Stimulated activated CD4-positive, alpha-beta T cell treated with anti-CD3 and anti-CD28 coated beads, Interleukin-1b, Interleukin-23, amount 100 ng/mL, for 48 hours (primary cell): Measurements from ENCODE around the gene IL36B.

Experiments used
- DNase-seq: peaks from one replicate; pipeline ENCODE4 v3.0.0-alpha.2; 2020

The IL36B gene

GRCh38 chr2:113005030-113005509 lies 47.6 kb downstream of the IL36B start, which contains the start of gene IL36A:
TSS of gene IL36A (plus strand) at chr2:113005459. CDS start at chr2:113005872, 413 bp downstream.
- no peak for DNase-seq

- no peak for DNase-seq
Observed at GRCh38 chr2:113002677-113003076, 50.0 kb downstream of the IL36B start.

- DNase-seq: no peak
Observed at GRCh38 chr2:113000436-113000835, 52.2 kb downstream of the IL36B start.

DNA sequence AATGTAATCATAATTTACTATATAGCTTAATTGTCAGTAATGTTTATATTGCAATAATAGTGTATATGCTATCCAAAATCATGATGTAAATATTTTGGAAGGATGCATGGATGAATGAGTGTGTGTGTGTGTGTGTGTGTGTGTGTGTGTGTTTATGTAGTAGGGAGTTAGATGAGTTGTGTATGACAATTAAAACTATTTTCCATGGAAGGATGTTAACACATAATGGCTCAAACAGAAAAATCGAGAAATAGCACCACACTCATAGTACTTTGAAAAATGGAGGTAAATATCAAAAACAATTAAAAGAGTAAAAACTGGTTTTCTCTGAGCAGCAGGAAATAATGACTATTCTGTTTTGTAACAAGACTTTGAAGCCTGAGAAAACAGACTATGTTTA lies 55.5 kb downstream of the IL36B start:
- no peak for DNase-seq

DNA sequence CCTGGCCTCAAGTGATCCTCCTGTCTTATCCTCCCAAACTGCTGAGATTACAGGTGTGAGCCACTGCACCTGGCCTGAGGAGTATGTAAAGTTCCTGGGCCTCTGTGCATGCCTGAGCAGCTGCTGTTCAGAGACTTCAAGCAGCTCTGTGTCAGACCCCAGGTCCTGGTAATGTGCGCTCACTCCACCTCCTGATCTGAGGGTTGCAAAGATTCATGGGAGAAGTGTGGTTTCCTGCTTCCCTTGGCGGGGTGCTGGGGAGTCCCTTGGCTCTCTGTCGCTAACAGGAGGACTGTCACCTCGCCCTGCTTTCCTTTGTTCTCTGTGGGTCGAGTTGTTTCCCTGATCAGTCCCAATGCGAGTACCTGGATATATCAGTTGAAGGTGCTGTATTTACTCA lies 56.0 kb downstream of the IL36B start:
- peak; percentile 67 for DNase-seq

DNA sequence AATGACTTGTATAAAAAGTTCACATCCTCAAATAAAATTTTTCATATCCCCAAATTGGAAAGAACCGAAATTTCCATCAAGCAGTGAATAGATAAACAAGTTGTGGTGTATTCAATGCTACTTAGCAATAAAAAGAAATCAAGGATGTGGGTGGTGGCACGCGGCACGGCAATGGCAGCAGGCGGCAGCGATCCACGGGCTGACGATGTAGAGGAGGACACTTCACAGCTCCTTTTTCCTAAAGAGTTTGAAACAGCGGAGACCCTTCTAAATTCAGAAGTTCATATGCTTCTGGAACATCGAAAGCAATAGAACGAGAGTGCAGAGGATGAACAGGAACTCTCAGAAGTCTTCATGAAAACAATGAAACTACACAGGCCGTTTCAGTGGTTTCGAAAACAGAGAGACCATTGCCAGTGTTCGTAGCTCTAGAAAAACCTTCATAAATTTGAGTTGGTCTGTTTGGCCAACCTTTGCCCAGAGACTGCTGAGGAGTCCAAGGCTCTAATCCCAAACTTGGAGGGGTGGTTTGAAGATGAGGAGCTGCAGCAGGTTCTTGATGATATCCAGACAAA lies 57.2 kb downstream of the IL36B start:
- DNase-seq: no peak

GRCh38 chr2:112994648-112995047 lies 58.0 kb downstream of the IL36B start:
- no peak for DNase-seq

GRCh38 chr2:112993831-112994230 lies 58.8 kb downstream of the IL36B start:
- DNase-seq: no peak

DNA sequence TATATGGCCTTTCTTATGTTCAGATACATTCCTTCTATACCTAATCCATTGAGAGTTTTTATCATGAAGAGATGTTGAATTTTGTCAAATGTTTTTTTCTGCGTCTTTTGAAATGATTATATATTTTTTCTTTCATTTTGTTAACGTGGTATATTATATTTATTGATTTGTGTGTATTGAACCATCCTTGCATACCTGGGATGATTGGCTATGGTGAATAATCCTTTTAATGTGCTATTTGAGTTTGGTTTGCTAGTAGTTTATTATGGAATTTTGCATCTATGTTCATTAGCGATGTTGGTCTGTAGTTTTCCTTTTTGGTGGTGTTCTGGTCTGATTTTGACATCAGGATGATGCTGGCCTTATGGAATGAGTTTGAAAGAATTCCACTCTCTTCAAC lies 63.1 kb downstream of the IL36B start:
- DNase-seq: no peak

- DNase-seq: peak; percentile 30
Observed at GRCh38 chr2:112985090-112985489, 67.6 kb downstream of the IL36B start.

- DNase-seq: no peak
Observed at GRCh38 chr2:112980537-112980936, 72.1 kb downstream of the IL36B start.

GRCh38 chr2:112979731-112980130 lies 72.9 kb downstream of the IL36B start:
- no peak for DNase-seq

- no peak for DNase-seq
Observed at GRCh38 chr2:112977559-112978056, 75.1 kb downstream of the IL36B start, which contains the start of gene IL36G. TSS of gene IL36G (plus strand) at chr2:112978006. CDS start at chr2:112978639, 633 bp downstream.
